Mesenchymal stem cell (in vitro differentiated cells and primary cell): ENCODE results near the gene BARHL2.
A peak's percentile ranks its signal among the peaks of the same experiment; 100 is the strongest.

ENCODE experiments used
- DNase-seq: peaks from one replicate; pipeline ENCODE4 v3.0.0-alpha.2; 2013
- H2AFZ ChIP-seq: one replicate; pipeline ENCODE4 v1.6.1; 2013; ENCODE audit warnings: low read depth, mild to moderate bottlenecking, control low read depth, inconsistent platforms, low read length, moderate library complexity
- H2AK5ac ChIP-seq: 2 replicates; pipeline ENCODE4 v1.6.1; 2013; ENCODE audit warnings: low read length, moderate library complexity, mild to moderate bottlenecking, inconsistent platforms; ENCODE audit not compliant: severe bottlenecking
- H2BK120ac ChIP-seq: one replicate; pipeline ENCODE4 v1.6.1; 2013; ENCODE audit warnings: low read depth, mild to moderate bottlenecking, inconsistent platforms, low read length, moderate library complexity
- H2BK12ac ChIP-seq, 2 experiments: one replicate each; pipeline ENCODE4 v1.6.1; 2013; ENCODE audit warnings: inconsistent platforms in 2 of 2, low read length in 2 of 2, mild to moderate bottlenecking in 2 of 2, moderate library complexity in 2 of 2, control low read depth in 1 of 2
- H2BK15ac ChIP-seq: one replicate; pipeline ENCODE4 v1.6.1; 2013; ENCODE audit warnings: mild to moderate bottlenecking, low read depth, inconsistent platforms; ENCODE audit not compliant: poor library complexity, severe bottlenecking
- H2BK5ac ChIP-seq: 2 replicates; pipeline ENCODE4 v1.6.1; 2013; ENCODE audit warnings: low read depth, mild to moderate bottlenecking, low read length, control low read depth, inconsistent platforms; ENCODE audit not compliant: poor library complexity, severe bottlenecking
- H3K14ac ChIP-seq, 2 experiments: one replicate each; pipeline ENCODE4 v1.6.1; 2013; ENCODE audit warnings: inconsistent platforms in 2 of 2, low read length in 2 of 2, control low read depth in 1 of 2, mild to moderate bottlenecking in 1 of 2, moderate library complexity in 1 of 2
- H3K18ac ChIP-seq, 2 experiments: one replicate each; pipeline ENCODE4 v1.6.1; 2013; ENCODE audit warnings: inconsistent platforms in 2 of 2, low read length in 2 of 2, control low read depth in 1 of 2, low read depth in 1 of 2, mild to moderate bottlenecking in 1 of 2
- H3K23ac ChIP-seq, 2 experiments: one replicate each; pipeline ENCODE4 v1.6.1; 2013; ENCODE audit warnings: inconsistent platforms in 2 of 2, low read length in 2 of 2, mild to moderate bottlenecking in 2 of 2, moderate library complexity in 2 of 2, control low read depth in 1 of 2
- H3K27ac ChIP-seq: 2 replicates; pipeline ENCODE4 v1.5.1; 2013; ENCODE audit warnings: mild to moderate bottlenecking, moderate library complexity, low read length, control low read depth, inconsistent platforms; ENCODE audit not compliant: poor library complexity, severe bottlenecking
- H3K27me3 ChIP-seq, 2 experiments: 2 replicates each; pipeline versions ENCODE4 v1.6.1 to v1.7.0; 2013; ENCODE audit warnings: low read length in 2 of 2, mild to moderate bottlenecking in 2 of 2, moderate library complexity in 2 of 2, control low read depth in 1 of 2, inconsistent platforms in 1 of 2; ENCODE audit not compliant: control insufficient read depth in 1 of 2, insufficient read depth in 1 of 2
- H3K36me3 ChIP-seq, 2 experiments: 2 replicates each; pipeline versions ENCODE4 v1.6.1 to v1.7.0; 2013; ENCODE audit warnings: low read length in 2 of 2, control low read depth in 1 of 2, inconsistent platforms in 1 of 2, low read depth in 1 of 2, mild to moderate bottlenecking in 1 of 2; ENCODE audit not compliant: insufficient read depth in 2 of 2, control insufficient read depth in 1 of 2
- H3K4ac ChIP-seq, 2 experiments: one replicate each; pipeline ENCODE4 v1.6.1; 2013; ENCODE audit warnings: inconsistent platforms in 2 of 2, low read length in 2 of 2, mild to moderate bottlenecking in 2 of 2, moderate library complexity in 2 of 2, control low read depth in 1 of 2, low read depth in 1 of 2
- H3K4me1 ChIP-seq: 2 replicates; pipeline ENCODE4 v1.6.1; 2013; ENCODE audit warnings: low read depth, low read length, control low read depth; ENCODE audit not compliant: control insufficient read depth, insufficient read depth
- H3K4me2 ChIP-seq: 2 replicates; pipeline ENCODE4 v1.6.1; 2013; ENCODE audit warnings: low read length, mild to moderate bottlenecking, inconsistent platforms; ENCODE audit not compliant: poor library complexity, severe bottlenecking
- H3K4me3 ChIP-seq, 2 experiments: 2 replicates each; pipeline versions ENCODE4 v1.5.1 to v1.7.0; 2013; ENCODE audit warnings: low read length in 2 of 2, mild to moderate bottlenecking in 2 of 2, control low read depth in 1 of 2, low read depth in 1 of 2; ENCODE audit not compliant: insufficient read depth in 1 of 2
- H3K79me1 ChIP-seq: replicated peaks from 2 replicates; pipeline ENCODE4 v1.6.1; 2013; ENCODE audit warnings: mild to moderate bottlenecking, control low read depth, low read length, inconsistent platforms; ENCODE audit not compliant: poor library complexity, severe bottlenecking
- H3K9ac ChIP-seq: 2 replicates; pipeline ENCODE4 v1.7.0; 2013; ENCODE audit warnings: mild to moderate bottlenecking, low read length, moderate library complexity
- H3K9me3 ChIP-seq: 2 replicates; pipeline ENCODE4 v1.7.0; 2013; ENCODE audit warnings: mild to moderate bottlenecking, low read length; ENCODE audit not compliant: control insufficient read depth
- H4K8ac ChIP-seq: one replicate; pipeline ENCODE4 v1.6.1; 2013; ENCODE audit warnings: inconsistent platforms, mild to moderate bottlenecking, low read length, moderate library complexity
- H4K91ac ChIP-seq: one replicate; pipeline ENCODE4 v1.6.1; 2013; ENCODE audit warnings: mild to moderate bottlenecking, low read length, inconsistent platforms
- WGBS: methylation state at CpG from one replicate; pipeline ENCODE4 v1.1.7; 2013; ENCODE audit warnings: mixed read lengths; 5-methylcytosine and 5-hydroxymethylcytosine counted together

BARHL2 gene

GRCh38 chr1:90707363-90707710 is 9.8 kb downstream of the BARHL2 start:
- Histone ChIP-seq H3K4me1 (peaks cover 13% of the 10 kb centered on the region), H2BK5ac (no peak overlapping the region), H3K23ac (no peak overlapping the region), H3K9ac (no peak overlapping the region), H4K91ac (no peak overlapping the region), H3K9me3 (no peaks in the 10 kb centered on the region), H2AK5ac (no peak overlapping the region), H2BK12ac (no peak overlapping the region), H3K4me3 (peak overlapping the region in 1 of 2 experiments; percentile 65), H3K79me1 (no peaks in the 10 kb centered on the region), H3K4ac (no peak overlapping the region), H3K36me3 (peaks cover 0 to 4% of the 10 kb centered on the region in 2 experiments), H3K14ac (no peak overlapping the region), H2BK120ac (no peak overlapping the region), H2AFZ (no peak overlapping the region), H3K27ac (no peak overlapping the region), H2BK15ac (no peak overlapping the region), H3K18ac (no peak overlapping the region), H3K4me2 (peak overlapping the region; percentile 30), H4K8ac (no peak overlapping the region), H3K27me3 (peaks cover 81 to 90% of the 10 kb centered on the region in 2 experiments)
- DNase-seq: peak; percentile 24
- 1% methylated on average over 15 of the region's 21 CpGs for WGBS

- Histone ChIP-seq H3K4me1 (peaks cover 13% of the 10 kb centered on the region), H3K79me1 (no peaks in the 10 kb centered on the region), H3K23ac (no peak overlapping the region), H3K27ac (no peak overlapping the region), H2BK5ac (no peak overlapping the region), H3K14ac (no peak overlapping the region), H3K4ac (no peak overlapping the region), H2BK15ac (no peak overlapping the region), H4K91ac (no peak overlapping the region), H3K18ac (no peak overlapping the region), H2AFZ (no peak overlapping the region), H2AK5ac (no peak overlapping the region), H2BK120ac (no peak overlapping the region), H3K9ac (no peak overlapping the region), H3K27me3 (peaks cover 75 to 90% of the 10 kb centered on the region in 2 experiments), H3K9me3 (no peaks in the 10 kb centered on the region), H3K36me3 (peaks cover 0 to 4% of the 10 kb centered on the region in 2 experiments), H2BK12ac (no peak overlapping the region), H3K4me2 (peak overlapping the region; percentile 49), H3K4me3 (peak overlapping the region in 1 of 2 experiments; percentile 65), H4K8ac (no peak overlapping the region)
- 3% methylated on average over 62 of the region's 73 CpGs for WGBS
- DNase-seq: no peak
Measured at GRCh38 chr1:90706437-90707362, 10.4 kb downstream of the BARHL2 start.

- WGBS: 22% methylated on average over 4 of the region's 8 CpGs
- H3K79me1 ChIP-seq: no peaks in the 10 kb centered on the region
- H2AK5ac ChIP-seq: no peak overlapping the region
- no peak for DNase-seq
- H3K36me3 ChIP-seq: peaks cover 0 to 3% of the 10 kb centered on the region in 2 experiments
- H3K4me1 ChIP-seq: peaks cover 12% of the 10 kb centered on the region
- H2BK5ac ChIP-seq: no peak overlapping the region
- H2BK120ac ChIP-seq: no peak overlapping the region
- H3K4me2 ChIP-seq: no peak overlapping the region
- H3K23ac ChIP-seq: no peak overlapping the region
- peaks cover 70 to 88% of the 10 kb centered on the region in 2 experiments for H3K27me3 ChIP-seq
- no peak overlapping the region for H3K4ac ChIP-seq
- no peak overlapping the region for H3K18ac ChIP-seq
- H3K9ac ChIP-seq: no peak overlapping the region
- H2BK15ac ChIP-seq: no peak overlapping the region
- no peak overlapping the region for H3K4me3 ChIP-seq
- no peak overlapping the region for H4K91ac ChIP-seq
- H4K8ac ChIP-seq: no peak overlapping the region
- no peak overlapping the region for H3K27ac ChIP-seq
- H2AFZ ChIP-seq: no peak overlapping the region
- H3K9me3 ChIP-seq: no peaks in the 10 kb centered on the region
- H2BK12ac ChIP-seq: no peak overlapping the region
- no peak overlapping the region for H3K14ac ChIP-seq
Measured at GRCh38 chr1:90705956-90706355, 11.1 kb downstream of the BARHL2 start.

GRCh38 chr1:90704817-90705216 is 12.3 kb downstream of the BARHL2 start:
- Histone ChIP-seq H3K79me1 (no peaks in the 10 kb centered on the region), H3K27ac (no peak overlapping the region), H3K4me1 (peaks cover 8% of the 10 kb centered on the region), H3K4ac (no peak overlapping the region), H4K91ac (no peak overlapping the region), H3K4me2 (no peak overlapping the region), H3K9me3 (no peaks in the 10 kb centered on the region), H3K36me3 (no peaks in the 10 kb centered on the region), H4K8ac (no peak overlapping the region), H2BK5ac (no peak overlapping the region), H2AK5ac (no peak overlapping the region), H3K4me3 (no peak overlapping the region), H3K23ac (no peak overlapping the region), H2BK12ac (no peak overlapping the region), H3K18ac (no peak overlapping the region), H2AFZ (no peak overlapping the region), H2BK120ac (no peak overlapping the region), H3K14ac (no peak overlapping the region), H3K9ac (no peak overlapping the region), H2BK15ac (no peak overlapping the region), H3K27me3 (peaks cover 59 to 79% of the 10 kb centered on the region in 2 experiments)
- WGBS: 22% methylated on average over 14 of the region's 14 CpGs
- no peak for DNase-seq
